Activated naive CD8-positive, alpha-beta T cell (primary cell): ENCODE results near the gene FPGS.
A peak's percentile ranks its signal among the peaks of the same experiment; 100 is the strongest.
"Not testable (repeated sequence)": the region's sequence is repeated elsewhere in the genome, so short reads cannot be mapped to it uniquely, and the experiment has no call there.

ENCODE experiments used
- H3K27ac Mint-ChIP-seq: one replicate; pipeline ENCODE4 v1.8.0; 2021; ENCODE audit warnings: mixed read lengths
- H3K27me3 Mint-ChIP-seq: one replicate; pipeline ENCODE4 v1.8.0; 2021; ENCODE audit warnings: mixed read lengths
- H3K36me3 Mint-ChIP-seq: one replicate; pipeline ENCODE4 v1.8.0; 2021; ENCODE audit warnings: mixed read lengths
- H3K4me1 Mint-ChIP-seq: one replicate; pipeline ENCODE4 v1.8.0; 2021; ENCODE audit warnings: low read depth, mixed read lengths
- H3K4me3 Mint-ChIP-seq: one replicate; pipeline ENCODE4 v1.8.0; 2021; ENCODE audit warnings: mild to moderate bottlenecking, mixed read lengths
- H3K9me3 Mint-ChIP-seq: one replicate; pipeline ENCODE4 v1.8.0; 2021; ENCODE audit warnings: low read depth, mixed read lengths

Gene FPGS

DNA sequence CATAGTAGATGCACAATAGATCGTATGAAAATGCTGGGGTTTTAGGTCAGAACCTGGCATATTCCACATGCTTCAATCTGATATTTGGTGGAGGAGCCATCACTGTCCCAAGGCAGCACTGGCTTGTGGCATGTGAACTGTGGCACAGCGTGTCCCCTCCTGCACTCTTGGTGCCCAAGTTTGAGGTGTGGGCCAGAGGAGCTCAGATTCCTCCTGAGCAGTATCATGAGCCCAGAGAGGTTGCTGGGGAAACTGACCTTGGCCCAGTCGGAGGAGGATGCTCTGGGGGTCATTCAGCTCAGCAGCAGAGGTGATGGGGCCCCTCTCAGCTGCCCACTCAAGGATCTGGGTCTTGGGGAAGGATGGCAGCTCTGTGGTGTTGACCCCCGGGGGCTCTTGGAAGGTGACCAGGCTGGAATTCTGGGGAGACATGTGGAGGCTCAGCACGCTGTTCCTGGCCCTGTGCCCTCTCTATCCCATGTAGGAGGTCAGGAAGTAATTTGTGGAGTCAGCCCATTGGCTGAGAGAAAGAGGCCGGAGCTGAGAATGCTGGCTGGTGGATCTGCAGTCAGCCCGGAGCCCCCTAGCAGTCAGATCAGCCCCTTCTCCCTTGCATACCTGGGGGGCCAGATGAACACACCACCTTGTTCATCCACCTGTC, 23.7 kb downstream of the FPGS start:
- Mint-ChIP-seq H3K36me3 (no peaks in the 10 kb centered on the region), H3K27me3 (no peaks in the 10 kb centered on the region), H3K27ac (no peak overlapping the region), H3K9me3 (no peaks in the 10 kb centered on the region), H3K4me3 (no peak overlapping the region), H3K4me1 (no peaks in the 10 kb centered on the region)

DNA sequence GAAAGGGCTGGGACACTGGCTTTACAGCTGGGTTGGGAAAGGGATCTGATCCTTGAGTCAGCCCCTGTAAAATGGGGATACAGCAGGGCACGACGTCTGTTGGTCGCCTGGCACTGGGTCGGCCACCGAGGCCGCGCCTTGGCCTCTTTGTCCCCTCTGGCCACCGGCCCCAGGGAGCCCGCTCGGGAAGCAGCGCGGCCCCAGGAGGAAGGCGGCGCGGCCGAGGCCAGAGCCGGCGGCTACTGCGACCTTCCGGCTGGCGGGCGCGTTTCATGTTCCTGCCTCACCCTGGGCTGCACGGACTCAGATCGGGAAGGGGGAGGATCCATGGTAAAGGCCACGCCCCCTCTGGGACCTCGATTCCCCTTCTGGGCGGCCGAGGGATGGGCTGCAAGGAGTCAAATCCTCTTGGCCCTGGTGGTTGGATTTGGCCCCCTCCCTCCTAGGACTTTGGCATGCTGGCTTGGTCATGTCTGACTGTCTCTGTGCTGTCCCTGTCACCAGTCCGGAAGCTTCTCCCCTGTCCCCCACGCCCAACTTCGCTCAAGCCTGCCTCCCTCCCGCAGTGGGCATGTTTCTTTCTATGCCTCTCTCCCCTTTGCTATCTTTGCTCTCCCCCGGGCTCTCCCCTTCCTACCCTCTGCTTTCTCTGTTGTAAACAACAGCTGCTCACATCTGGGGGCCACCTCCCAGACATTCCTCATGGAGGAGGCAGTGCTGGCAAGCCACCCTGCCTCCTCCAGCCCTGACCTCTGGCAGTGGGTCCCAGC, 25.8 kb downstream of the FPGS start:
- no peaks in the 10 kb centered on the region for H3K9me3 Mint-ChIP-seq
- H3K4me3 Mint-ChIP-seq: no peak overlapping the region
- H3K4me1 Mint-ChIP-seq: peaks cover 10% of the 10 kb centered on the region
- no peaks in the 10 kb centered on the region for H3K36me3 Mint-ChIP-seq
- H3K27ac Mint-ChIP-seq: peak overlapping the region; percentile 41
- no peaks in the 10 kb centered on the region for H3K27me3 Mint-ChIP-seq

DNA sequence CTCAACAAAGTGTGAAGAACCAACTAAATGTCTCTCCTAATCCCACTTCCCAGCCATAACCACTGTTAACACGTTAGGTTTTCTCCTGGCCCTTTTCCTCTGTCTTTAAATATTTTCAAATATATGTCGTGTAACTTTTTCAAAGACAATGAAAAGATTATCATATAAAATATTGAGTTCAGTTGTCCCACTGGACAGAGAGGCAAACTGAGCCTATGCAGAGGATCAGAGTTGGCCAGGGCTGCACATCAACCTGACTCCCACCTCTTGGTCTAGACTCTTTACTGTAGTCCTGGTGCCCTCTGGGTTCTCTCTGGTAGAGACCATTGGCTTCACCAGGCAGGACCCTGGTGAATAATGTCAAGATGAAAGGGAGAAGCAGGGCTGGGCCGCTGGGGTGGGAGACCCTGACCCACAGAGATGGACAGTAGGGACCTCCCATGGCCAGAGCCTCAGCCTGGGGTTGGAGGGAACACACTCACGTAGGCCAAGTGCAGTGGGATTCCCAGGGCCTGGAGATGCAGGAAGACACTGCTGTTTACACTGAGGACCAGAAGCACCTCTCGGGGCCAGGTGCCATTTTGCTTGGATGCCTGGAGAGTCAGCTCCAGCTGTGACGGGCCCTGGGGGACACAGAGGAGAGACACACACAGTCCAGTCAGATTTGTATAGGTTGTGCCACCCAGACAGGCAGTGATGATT, 26.7 kb downstream of the FPGS start:
- Mint-ChIP-seq H3K27ac (no peak overlapping the region), H3K36me3 (no peaks in the 10 kb centered on the region), H3K4me1 (peaks cover 13% of the 10 kb centered on the region), H3K27me3 (no peaks in the 10 kb centered on the region), H3K9me3 (no peaks in the 10 kb centered on the region), H3K4me3 (no peak overlapping the region)

DNA sequence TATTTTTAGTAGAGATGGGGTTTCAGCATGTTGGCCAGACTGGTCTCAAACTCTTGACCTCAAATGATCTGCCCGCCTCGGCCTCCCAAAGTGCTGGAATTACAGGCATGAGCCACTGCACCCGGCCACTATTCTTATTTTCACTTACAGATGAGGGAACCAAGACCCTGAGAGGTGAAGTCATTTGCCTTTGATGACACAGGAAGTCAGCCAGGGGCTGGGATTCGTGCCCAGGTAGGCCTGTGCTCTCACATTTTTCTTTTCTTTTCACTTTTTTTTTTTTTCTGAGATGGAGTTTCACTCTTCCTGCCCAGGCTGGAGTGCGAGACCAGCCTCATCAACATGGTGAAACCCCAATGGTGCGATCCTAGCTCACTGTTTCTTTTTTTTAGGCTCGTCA, 29.6 kb downstream of the FPGS start:
- Mint-ChIP-seq H3K27me3 (no peaks in the 10 kb centered on the region), H3K27ac (peak overlapping the region; percentile 75), H3K4me1 (peaks cover 13% of the 10 kb centered on the region), H3K9me3 (no peaks in the 10 kb centered on the region), H3K36me3 (no peaks in the 10 kb centered on the region), H3K4me3 (peak overlapping the region; percentile 39)

DNA sequence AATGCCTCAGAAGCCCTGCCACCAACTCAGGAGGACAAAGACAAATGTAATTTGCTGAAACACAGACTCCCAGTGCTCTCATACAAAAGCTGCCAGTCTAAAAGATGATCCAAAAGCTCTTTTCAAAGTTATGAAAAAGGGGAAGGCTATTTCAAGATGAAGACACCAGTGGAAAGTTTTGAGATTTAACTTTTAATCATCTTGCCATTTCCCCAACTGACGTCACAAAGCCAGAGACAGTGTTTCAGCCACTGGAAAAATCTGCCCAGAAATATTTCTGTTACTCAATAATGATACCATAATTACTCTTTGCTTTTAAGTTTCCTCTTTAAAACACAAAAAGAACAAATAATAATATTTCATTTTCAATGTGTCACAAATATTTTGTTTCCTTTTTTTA, 30.9 kb downstream of the FPGS start:
- Mint-ChIP-seq H3K27me3 (no peaks in the 10 kb centered on the region), H3K4me1 (peaks cover 13% of the 10 kb centered on the region), H3K9me3 (no peaks in the 10 kb centered on the region), H3K27ac (no peak overlapping the region), H3K36me3 (no peaks in the 10 kb centered on the region), H3K4me3 (no peak overlapping the region)

DNA sequence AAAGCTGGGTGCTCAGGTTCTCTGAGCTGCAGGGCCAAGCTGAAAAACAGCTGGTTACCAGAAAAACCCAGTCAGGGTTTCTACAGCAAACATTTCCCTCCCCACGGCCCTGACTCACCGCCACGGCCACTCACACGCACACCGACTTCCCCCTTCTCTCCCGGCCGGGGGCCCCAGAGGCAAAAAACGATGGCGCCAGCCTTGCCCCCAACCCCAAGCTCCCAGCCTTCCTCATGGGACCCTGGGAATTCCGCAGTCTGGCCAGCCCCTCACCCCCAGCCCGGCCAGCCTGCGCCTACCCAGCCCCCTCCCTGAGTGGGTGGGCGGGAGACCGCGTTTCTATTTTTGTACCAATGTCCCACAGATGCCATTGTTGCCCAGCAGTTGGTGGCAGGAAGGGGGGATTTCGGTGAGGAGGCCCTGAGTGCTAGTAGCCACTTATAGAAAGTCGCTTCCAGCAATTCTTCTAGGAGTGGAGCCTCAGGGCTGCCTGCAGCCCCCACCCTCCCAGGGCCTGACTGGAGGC, 33.4 kb downstream of the FPGS start:
- H3K27me3 Mint-ChIP-seq: no peaks in the 10 kb centered on the region
- no peak overlapping the region for H3K27ac Mint-ChIP-seq
- H3K4me3 Mint-ChIP-seq: no peak overlapping the region
- H3K36me3 Mint-ChIP-seq: no peaks in the 10 kb centered on the region
- H3K4me1 Mint-ChIP-seq: peaks cover 13% of the 10 kb centered on the region
- no peaks in the 10 kb centered on the region for H3K9me3 Mint-ChIP-seq

DNA sequence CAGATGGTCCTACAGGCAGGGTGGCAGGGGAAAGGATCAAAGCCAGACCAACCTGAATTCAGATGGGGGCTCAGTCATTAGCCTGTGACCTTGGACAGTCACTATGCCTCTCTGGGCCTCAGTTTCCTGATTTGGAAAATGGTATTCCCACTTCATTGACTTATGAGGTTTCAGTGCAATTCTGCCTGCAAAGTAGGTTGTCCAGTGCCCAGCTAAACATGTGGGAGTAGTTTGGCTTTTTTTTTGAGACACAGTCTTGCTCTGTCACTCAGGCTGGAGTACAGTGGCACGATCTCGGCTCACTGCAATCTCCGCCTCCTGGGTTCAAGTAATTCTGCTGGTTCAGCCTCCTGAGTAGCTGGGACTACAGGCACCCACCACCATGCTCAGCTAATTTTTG, 33.9 kb downstream of the FPGS start:
- peaks cover 13% of the 10 kb centered on the region for H3K4me1 Mint-ChIP-seq
- H3K4me3 Mint-ChIP-seq, H3K27me3 Mint-ChIP-seq, H3K27ac Mint-ChIP-seq, H3K9me3 Mint-ChIP-seq, H3K36me3 Mint-ChIP-seq: not testable (repeated sequence)

DNA sequence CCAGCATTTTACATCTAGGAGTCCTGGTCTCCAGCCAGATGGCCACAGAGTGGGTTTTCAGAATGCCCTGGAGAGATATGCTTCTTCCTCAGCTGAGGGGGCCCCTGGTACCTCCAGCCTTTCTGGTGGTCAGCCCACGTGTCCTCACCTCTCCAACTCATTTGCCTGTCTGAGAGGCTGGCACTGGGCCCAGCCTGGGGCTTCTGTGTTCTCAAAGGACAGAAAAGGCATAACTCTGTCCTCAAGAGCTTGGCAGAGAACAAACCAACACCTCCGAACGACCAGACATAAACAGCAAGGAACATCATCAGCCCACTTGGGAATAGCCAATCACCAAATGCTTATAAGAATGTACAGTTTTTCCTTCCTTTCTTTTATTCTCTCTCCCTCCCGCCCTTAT, 34.7 kb downstream of the FPGS start:
- H3K4me1 Mint-ChIP-seq: peaks cover 10% of the 10 kb centered on the region
- H3K27me3 Mint-ChIP-seq: no peaks in the 10 kb centered on the region
- no peak overlapping the region for H3K4me3 Mint-ChIP-seq
- no peak overlapping the region for H3K27ac Mint-ChIP-seq
- H3K36me3 Mint-ChIP-seq: no peaks in the 10 kb centered on the region
- no peaks in the 10 kb centered on the region for H3K9me3 Mint-ChIP-seq

DNA sequence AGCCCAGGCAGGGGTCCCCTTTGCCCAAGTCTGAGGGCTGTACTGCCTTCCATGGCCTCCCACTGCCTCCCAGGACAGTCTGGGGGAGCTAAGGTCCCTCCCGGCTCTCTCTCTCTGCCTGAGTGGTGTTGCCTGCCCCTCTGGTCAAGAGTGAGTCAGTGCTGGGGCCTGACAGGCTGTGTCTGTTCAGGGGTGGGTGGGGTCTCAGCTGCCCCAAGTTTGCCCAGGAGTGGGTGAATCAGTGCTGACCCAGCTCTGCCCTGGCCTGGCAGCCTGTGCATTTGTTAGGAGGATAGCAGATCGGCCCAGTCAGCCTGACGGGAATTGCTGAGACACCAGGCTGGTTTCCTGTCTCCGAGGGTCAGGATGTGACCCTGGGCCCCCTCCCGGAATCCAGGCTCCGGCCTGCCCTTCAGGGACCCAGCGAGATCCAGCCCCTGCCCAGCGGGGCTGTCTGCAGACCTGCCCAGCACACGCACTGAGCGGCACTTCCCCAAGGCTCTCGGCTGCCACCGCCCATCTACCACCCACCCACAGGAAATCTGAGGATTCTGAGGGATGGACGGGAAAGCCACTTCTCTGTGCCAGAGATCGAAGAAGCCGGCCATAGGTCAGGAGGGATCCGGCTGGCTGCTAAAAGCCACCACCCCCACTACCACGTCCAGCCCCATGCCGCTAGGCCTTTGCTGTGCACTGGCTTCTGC, 35.8 kb downstream of the FPGS start:
- Mint-ChIP-seq H3K9me3 (no peaks in the 10 kb centered on the region), H3K4me1 (peaks cover 3% of the 10 kb centered on the region), H3K4me3 (no peak overlapping the region), H3K27me3 (no peaks in the 10 kb centered on the region), H3K36me3 (no peaks in the 10 kb centered on the region), H3K27ac (no peak overlapping the region)

DNA sequence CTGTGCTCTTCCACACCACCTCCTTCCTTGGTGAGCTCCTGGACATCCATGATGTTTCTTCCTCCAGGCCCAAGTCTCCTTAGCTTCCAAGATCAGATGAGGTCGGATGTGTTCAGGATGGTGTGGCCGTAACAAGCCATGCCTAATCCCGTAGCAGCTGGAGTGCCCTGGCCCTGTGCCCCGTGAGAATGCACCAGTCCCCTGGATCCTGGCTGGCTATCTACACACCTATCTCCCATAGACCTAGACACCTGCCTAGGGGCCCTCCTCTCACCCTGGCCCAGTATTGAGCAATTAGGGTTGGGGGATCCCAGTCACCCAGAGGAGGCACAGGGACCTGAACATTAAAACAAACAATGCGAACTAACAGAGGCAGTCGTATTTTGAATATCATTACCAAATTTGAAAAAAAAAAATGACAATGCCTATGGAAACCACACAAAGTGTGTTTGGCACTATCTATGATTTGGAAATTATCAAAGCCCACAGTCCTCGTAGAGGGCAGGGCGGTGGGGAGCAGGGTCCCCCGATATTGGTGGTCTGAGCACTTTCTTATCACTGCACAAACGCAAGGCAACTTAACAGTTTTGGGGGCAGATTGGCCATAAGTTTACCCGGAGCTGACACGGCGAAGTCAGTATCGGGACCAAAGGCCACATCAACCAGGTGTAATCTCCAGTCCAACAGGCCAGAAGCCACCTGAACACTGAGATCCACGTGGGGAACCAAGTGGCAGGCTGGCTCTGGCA, 38.6 kb downstream of the FPGS start:
- Mint-ChIP-seq H3K4me1 (no peaks in the 10 kb centered on the region), H3K27ac (no peak overlapping the region), H3K9me3 (no peaks in the 10 kb centered on the region), H3K27me3 (no peaks in the 10 kb centered on the region), H3K4me3 (no peak overlapping the region), H3K36me3 (no peaks in the 10 kb centered on the region)

DNA sequence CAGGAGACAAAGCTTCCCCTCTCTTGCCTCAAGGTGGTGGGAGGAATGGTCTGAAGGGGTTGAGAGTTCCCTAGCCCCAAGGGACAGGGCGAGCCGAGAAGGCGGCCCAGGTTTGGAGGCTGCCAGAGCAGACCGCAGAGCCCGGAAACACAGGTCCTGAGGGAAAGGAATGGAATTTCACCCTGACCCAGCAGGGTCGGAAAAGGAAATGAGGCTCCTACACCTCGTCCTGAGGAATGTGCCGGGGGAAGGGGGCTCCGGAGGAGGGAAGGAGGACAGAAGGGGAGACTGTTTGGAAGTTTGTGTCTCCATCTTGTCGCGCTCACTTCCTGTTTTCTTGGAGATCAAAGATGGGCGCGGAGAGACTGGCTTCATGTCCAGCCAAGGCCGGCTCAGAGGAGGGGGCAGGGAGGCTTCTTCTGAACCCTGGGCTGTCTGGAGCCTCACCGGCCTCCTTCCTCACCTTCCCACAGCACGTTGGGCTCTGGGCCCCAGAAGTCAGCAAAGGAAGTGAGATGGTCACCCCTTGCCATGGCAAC, 42.2 kb downstream of the FPGS start:
- peaks cover 8% of the 10 kb centered on the region for H3K9me3 Mint-ChIP-seq
- no peaks in the 10 kb centered on the region for H3K27me3 Mint-ChIP-seq
- no peak overlapping the region for H3K27ac Mint-ChIP-seq
- H3K4me3 Mint-ChIP-seq: no peak overlapping the region
- peaks cover 9% of the 10 kb centered on the region for H3K36me3 Mint-ChIP-seq
- no peaks in the 10 kb centered on the region for H3K4me1 Mint-ChIP-seq

DNA sequence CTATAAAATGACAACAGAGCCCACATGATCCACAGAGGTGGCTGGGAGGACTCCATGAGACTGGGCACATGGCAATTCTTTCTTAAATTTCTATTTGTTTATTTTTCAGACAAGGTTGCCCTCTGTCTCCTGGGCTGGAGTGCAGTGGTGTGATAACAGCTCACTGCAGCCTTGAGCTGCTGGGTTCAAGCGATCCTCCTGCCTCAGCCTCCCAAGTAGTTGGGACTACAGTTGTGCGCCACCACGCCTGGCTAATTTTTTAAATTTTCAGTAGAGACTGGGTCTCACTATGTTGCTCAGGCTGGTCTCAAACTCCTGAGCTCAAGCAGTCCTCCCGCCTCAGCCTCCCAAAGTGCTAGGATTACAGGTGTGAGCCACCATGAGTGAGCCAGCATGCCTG, 42.9 kb downstream of the FPGS start:
- H3K36me3 Mint-ChIP-seq, H3K9me3 Mint-ChIP-seq, H3K4me3 Mint-ChIP-seq, H3K27me3 Mint-ChIP-seq, H3K4me1 Mint-ChIP-seq, H3K27ac Mint-ChIP-seq: not testable (repeated sequence)

DNA sequence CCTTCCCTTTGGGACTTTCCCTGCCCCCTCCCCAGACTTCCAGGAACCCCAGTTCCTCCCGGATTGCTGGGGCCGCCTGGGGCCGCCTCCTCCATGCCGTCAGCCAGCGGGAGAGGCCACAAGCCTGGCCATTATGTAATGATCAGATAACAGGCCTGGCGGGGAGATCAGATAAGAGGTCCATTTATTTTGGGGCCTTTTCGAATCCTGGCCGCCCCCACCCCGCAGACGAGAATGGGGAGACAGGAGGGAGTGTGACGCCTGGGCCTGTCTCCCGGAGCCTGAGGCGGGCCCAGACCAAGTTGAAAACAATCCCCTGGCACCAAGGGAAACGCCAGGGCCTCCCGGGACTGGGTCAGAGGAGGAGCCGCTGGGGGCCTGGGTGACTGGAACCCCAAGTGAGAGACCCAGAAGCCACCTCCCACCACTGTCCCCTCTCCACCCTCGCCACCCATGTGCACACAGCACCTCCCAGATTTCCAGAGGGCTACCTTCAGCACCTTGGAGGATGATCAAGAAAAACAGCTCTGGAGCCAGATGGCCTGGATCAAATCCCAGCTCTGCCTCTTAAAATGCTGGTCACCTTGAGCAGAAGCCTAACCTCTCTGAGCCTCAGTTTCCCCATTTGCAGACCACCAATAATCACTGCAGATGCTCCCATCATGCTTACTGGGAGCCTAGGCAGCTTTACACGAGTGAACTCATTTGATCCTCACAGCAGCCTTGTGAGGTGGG, 43.9 kb downstream of the FPGS start:
- Mint-ChIP-seq H3K4me3 (no peak overlapping the region), H3K9me3 (peaks cover 8% of the 10 kb centered on the region), H3K4me1 (no peaks in the 10 kb centered on the region), H3K36me3 (peaks cover 9% of the 10 kb centered on the region), H3K27me3 (no peaks in the 10 kb centered on the region), H3K27ac (no peak overlapping the region)

DNA sequence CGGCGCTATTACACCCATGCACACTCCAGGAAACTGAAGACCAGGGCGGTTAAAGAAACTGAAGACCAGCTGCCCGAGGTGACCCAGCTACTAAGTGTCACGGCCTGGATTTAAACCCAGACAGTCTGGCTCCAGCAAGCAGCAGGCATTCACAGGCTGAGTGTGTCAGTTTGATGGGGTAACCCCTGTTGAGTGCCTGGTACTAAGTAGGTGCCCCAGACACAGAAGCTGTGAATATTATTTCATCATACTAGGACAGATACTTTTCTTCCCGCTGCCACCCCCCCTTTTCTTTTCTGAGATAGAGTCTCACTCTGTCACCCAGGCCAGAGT, 44.5 kb downstream of the FPGS start:
- Mint-ChIP-seq H3K27ac (no peak overlapping the region), H3K9me3 (peaks cover 8% of the 10 kb centered on the region), H3K4me3 (no peak overlapping the region), H3K36me3 (peaks cover 9% of the 10 kb centered on the region), H3K4me1 (peaks cover 5% of the 10 kb centered on the region), H3K27me3 (no peaks in the 10 kb centered on the region)
